HepG2 (cell line): ENCODE data around the gene SPATS2. TPM values are rescaled to one million over a fixed set of nuclear protein-coding genes. Genes with fewer than 3 reads are reported as not detected.

Source experiments
- GATAD1 ChIP-seq: IDR thresholded peaks from 2 replicates; pipeline ENCODE4 v1.6.1; 2016; ENCODE audit warnings: missing genetic modification reagents, missing compliant biosample characterization
- MATR3 ChIP-seq: sonication (generic); formaldehyde crosslinking; IDR thresholded peaks from 2 replicates; pipeline ENCODE4 v1.4.0; 2020; ENCODE audit warnings: missing genetic modification reagents
- NCOR1 ChIP-seq: fragments of 200-600 bp; sonication (generic); IDR thresholded peaks from 2 replicates; pipeline ENCODE4 v1.7.0; 2017; ENCODE audit warnings: antibody characterized with exemption, low read length, borderline replicate concordance
- PHF5A ChIP-seq: IDR thresholded peaks from one replicate; pipeline ENCODE4 v1.6.1; 2018; ENCODE audit warnings: low read depth, missing genetic modification reagents; ENCODE audit not compliant: unreplicated experiment
- ZBTB7B ChIP-seq: sonication (generic); formaldehyde crosslinking; IDR thresholded peaks from 2 replicates; pipeline ENCODE4 v1.4.0; 2020; ENCODE audit warnings: missing genetic modification reagents
- ZFP90 ChIP-seq: sonication (generic); formaldehyde crosslinking; IDR thresholded peaks from 2 replicates; pipeline ENCODE4 v1.8.0; 2022; ENCODE audit warnings: missing genetic modification reagents, mild to moderate bottlenecking, inconsistent platforms, borderline replicate concordance
- ZNF136 ChIP-seq: sonication (generic); formaldehyde crosslinking; IDR thresholded peaks from 2 replicates; pipeline ENCODE4 v1.8.1; 2022; ENCODE audit warnings: low read depth, mild to moderate bottlenecking, moderate library complexity, missing genetic modification reagents
- ZNF260 ChIP-seq: sonication (generic); formaldehyde crosslinking; IDR thresholded peaks from 2 replicates; pipeline ENCODE4 v1.4.0; 2020; ENCODE audit warnings: missing genetic modification reagents, low read depth, mild to moderate bottlenecking, borderline replicate concordance
- ZNF441 ChIP-seq: sonication (generic); formaldehyde crosslinking; IDR thresholded peaks from 2 replicates; pipeline ENCODE4 v1.7.0; 2021; ENCODE audit warnings: missing genetic modification reagents, borderline replicate concordance
- ZNF577 ChIP-seq: sonication (generic); formaldehyde crosslinking; IDR thresholded peaks from 2 replicates; pipeline ENCODE4 v1.4.0; 2020; ENCODE audit warnings: mild to moderate bottlenecking, low read depth, missing genetic modification reagents, borderline replicate concordance
- polyA plus RNA-seq, 8 experiments: library from polyadenylated mRNA; depleted of rRNA in 3 of 8; stranded (reverse) in 7 of 8; unstranded in 1 of 8; fragments of >200 nt; fragmentation: Illumina TruSeq in 4 of 8; extraction: Trizol in 4 of 8; gene quantifications; 2 replicates each; pipeline versions ENCODE4 v1.2.1 to v1.2.3, GENCODE V29; 2011 to 2016; ENCODE audit warnings: low read depth in 4 of 8, missing spikeins in 1 of 8, mixed read lengths in 1 of 8; ENCODE audit not compliant: insufficient read depth in 1 of 8
- total RNA-seq, 5 experiments: library from RNA; depleted of rRNA; stranded (reverse); fragments of >200 nt; fragmentation: Illumina TruSeq; extraction: Trizol; gene quantifications; 2 replicates each; pipeline ENCODE4 v1.2.3, GENCODE V29; 2016; ENCODE audit warnings: low read depth in 1 of 5
- TF ChIP-seq, protein P1 (sequence below): fragments of 450-650 bp; IDR thresholded peaks from 2 replicates; pipeline ENCODE4 v1.6.1; 2017
- TF ChIP-seq, protein P2 (sequence below): sonication (generic); formaldehyde crosslinking; IDR thresholded peaks from 2 replicates; pipeline ENCODE4 v1.4.0; 2020; ENCODE audit warnings: mild to moderate bottlenecking, low read depth, missing genetic modification reagents
- TF ChIP-seq, protein P3 (sequence below): sonication (generic); formaldehyde crosslinking; IDR thresholded peaks from 2 replicates; pipeline ENCODE4 v1.4.0; 2020; ENCODE audit warnings: mild to moderate bottlenecking, low read depth, missing genetic modification reagents
- TF ChIP-seq, protein P4 (sequence below): sonication (generic); formaldehyde crosslinking; IDR thresholded peaks from 2 replicates; pipeline ENCODE4 v1.4.0; 2020; ENCODE audit warnings: missing genetic modification reagents, mild to moderate bottlenecking, borderline replicate concordance
- TF ChIP-seq, protein P5 (sequence below): sonication (generic); formaldehyde crosslinking; IDR thresholded peaks from 2 replicates; pipeline ENCODE4 v1.5.1; 2020; ENCODE audit warnings: mild to moderate bottlenecking, missing genetic modification reagents, borderline replicate concordance

Gene SPATS2
- total and polyA plus RNA-seq, 2 of the 13 experiments (the other 11 are each of a cell fraction or from before 2014, with no cell fraction given): 19.3 to 28.1 TPM

DNA sequence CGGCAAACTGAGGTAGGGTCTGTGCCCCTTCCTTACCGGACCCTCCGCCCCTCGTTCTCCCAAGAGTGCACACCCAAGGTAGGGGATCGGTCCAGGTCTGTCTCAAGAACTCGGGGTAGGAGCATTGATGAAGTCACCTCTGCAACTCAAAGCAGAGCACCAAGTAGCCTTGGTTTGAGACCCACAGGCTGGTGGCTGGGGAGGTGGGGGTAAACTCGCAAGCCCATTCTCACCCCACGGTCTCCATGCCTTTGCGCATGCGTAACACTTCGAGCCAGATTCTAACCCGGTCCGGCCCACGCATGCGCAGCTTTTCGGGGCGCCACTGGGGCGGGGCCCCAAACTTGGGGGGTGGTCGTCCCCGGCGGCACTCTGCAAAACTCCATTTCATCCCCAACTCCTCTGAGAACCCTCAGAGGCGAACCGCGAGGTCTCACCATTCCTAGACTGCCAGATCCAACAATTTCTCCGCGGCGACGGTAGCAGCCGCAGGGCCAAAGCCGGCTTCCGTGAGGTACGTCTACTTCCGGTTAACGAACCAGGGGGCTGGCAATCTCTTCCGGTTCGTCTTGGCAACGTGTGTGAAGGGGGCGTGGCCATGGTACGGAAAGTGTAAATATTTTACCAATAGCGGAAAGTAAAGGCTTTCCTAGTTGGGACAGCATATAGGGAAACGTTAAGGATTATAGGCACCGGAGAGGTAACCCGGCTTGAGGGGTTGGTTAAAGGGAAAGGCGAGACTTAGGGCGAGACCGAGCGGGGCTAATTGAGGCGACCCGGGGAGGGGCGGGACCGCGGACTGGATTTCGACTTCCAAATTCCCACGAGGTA, 200.6 kb downstream of the SPATS2 start, which contains the start of gene MCRS1 (continued):
- no peak for TF ChIP-seq ZNF260 (CRISPR knock-in tag)
- TF ChIP-seq, protein P1, sequence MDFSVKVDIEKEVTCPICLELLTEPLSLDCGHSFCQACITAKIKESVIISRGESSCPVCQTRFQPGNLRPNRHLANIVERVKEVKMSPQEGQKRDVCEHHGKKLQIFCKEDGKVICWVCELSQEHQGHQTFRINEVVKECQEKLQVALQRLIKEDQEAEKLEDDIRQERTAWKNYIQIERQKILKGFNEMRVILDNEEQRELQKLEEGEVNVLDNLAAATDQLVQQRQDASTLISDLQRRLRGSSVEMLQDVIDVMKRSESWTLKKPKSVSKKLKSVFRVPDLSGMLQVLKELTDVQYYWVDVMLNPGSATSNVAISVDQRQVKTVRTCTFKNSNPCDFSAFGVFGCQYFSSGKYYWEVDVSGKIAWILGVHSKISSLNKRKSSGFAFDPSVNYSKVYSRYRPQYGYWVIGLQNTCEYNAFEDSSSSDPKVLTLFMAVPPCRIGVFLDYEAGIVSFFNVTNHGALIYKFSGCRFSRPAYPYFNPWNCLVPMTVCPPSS: no peak
- peak; percentile 21; the same call in 1 of the 2 replicates for TF ChIP-seq NCOR1
- TF ChIP-seq ZBTB7B (CRISPR knock-in tag): no peak
- no peak for TF ChIP-seq ZNF577 (CRISPR knock-in tag)
- TF ChIP-seq MATR3 (CRISPR knock-in tag): no peak
- TF ChIP-seq GATAD1: peak; percentile 94
- no peak for TF ChIP-seq ZFP90 (CRISPR knock-in tag)
- TF ChIP-seq, protein P2, sequence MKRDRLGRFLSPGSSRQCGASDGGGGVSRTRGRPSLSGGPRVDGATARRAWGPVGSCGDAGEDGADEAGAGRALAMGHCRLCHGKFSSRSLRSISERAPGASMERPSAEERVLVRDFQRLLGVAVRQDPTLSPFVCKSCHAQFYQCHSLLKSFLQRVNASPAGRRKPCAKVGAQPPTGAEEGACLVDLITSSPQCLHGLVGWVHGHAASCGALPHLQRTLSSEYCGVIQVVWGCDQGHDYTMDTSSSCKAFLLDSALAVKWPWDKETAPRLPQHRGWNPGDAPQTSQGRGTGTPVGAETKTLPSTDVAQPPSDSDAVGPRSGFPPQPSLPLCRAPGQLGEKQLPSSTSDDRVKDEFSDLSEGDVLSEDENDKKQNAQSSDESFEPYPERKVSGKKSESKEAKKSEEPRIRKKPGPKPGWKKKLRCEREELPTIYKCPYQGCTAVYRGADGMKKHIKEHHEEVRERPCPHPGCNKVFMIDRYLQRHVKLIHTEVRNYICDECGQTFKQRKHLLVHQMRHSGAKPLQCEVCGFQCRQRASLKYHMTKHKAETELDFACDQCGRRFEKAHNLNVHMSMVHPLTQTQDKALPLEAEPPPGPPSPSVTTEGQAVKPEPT (CRISPR knock-in tag): no peak
- TF ChIP-seq ZNF136 (CRISPR knock-in tag): no peak
- TF ChIP-seq, protein P3, sequence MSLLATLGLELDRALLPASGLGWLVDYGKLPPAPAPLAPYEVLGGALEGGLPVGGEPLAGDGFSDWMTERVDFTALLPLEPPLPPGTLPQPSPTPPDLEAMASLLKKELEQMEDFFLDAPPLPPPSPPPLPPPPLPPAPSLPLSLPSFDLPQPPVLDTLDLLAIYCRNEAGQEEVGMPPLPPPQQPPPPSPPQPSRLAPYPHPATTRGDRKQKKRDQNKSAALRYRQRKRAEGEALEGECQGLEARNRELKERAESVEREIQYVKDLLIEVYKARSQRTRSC (CRISPR knock-in tag): no peak
- TF ChIP-seq, protein P4, sequence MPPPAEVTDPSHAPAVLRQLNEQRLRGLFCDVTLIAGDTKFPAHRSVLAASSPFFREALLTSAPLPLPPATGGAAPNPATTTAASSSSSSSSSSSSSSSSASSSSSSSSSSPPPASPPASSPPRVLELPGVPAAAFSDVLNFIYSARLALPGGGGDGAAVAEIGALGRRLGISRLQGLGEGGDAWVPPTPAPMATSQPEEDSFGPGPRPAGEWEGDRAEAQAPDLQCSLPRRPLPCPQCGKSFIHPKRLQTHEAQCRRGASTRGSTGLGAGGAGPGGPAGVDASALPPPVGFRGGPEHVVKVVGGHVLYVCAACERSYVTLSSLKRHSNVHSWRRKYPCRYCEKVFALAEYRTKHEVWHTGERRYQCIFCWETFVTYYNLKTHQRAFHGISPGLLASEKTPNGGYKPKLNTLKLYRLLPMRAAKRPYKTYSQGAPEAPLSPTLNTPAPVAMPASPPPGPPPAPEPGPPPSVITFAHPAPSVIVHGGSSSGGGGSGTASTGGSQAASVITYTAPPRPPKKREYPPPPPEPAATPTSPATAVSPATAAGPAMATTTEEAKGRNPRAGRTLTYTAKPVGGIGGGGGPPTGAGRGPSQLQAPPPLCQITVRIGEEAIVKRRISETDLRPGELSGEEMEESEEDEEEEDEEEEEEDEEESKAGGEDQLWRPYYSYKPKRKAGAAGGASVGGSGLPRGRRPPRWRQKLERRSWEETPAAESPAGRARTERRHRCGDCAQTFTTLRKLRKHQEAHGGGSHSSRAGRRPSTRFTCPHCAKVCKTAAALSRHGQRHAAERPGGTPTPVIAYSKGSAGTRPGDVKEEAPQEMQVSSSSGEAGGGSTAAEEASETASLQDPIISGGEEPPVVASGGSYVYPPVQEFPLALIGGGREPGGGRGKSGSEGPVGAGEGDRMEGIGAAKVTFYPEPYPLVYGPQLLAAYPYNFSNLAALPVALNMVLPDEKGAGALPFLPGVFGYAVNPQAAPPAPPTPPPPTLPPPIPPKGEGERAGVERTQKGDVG: peak; percentile 76; the same call in 1 of the 2 replicates
- no peak; the same call in 1 of the 2 replicates for TF ChIP-seq ZNF441 (CRISPR knock-in tag)
- TF ChIP-seq, protein P5, sequence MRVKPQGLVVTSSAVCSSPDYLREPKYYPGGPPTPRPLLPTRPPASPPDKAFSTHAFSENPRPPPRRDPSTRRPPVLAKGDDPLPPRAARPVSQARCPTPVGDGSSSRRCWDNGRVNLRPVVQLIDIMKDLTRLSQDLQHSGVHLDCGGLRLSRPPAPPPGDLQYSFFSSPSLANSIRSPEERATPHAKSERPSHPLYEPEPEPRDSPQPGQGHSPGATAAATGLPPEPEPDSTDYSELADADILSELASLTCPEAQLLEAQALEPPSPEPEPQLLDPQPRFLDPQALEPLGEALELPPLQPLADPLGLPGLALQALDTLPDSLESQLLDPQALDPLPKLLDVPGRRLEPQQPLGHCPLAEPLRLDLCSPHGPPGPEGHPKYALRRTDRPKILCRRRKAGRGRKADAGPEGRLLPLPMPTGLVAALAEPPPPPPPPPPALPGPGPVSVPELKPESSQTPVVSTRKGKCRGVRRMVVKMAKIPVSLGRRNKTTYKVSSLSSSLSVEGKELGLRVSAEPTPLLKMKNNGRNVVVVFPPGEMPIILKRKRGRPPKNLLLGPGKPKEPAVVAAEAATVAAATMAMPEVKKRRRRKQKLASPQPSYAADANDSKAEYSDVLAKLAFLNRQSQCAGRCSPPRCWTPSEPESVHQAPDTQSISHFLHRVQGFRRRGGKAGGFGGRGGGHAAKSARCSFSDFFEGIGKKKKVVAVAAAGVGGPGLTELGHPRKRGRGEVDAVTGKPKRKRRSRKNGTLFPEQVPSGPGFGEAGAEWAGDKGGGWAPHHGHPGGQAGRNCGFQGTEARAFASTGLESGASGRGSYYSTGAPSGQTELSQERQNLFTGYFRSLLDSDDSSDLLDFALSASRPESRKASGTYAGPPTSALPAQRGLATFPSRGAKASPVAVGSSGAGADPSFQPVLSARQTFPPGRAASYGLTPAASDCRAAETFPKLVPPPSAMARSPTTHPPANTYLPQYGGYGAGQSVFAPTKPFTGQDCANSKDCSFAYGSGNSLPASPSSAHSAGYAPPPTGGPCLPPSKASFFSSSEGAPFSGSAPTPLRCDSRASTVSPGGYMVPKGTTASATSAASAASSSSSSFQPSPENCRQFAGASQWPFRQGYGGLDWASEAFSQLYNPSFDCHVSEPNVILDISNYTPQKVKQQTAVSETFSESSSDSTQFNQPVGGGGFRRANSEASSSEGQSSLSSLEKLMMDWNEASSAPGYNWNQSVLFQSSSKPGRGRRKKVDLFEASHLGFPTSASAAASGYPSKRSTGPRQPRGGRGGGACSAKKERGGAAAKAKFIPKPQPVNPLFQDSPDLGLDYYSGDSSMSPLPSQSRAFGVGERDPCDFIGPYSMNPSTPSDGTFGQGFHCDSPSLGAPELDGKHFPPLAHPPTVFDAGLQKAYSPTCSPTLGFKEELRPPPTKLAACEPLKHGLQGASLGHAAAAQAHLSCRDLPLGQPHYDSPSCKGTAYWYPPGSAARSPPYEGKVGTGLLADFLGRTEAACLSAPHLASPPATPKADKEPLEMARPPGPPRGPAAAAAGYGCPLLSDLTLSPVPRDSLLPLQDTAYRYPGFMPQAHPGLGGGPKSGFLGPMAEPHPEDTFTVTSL (CRISPR knock-in tag): no peak
- TF ChIP-seq PHF5A (CRISPR knock-in tag): no peak
